ENCODE results near the gene XIRP1.

XIRP1 gene

GRCh38 chr3:39166134-39166710 is 26.2 kb downstream of the XIRP1 start:
- no peak for DNase-seq

- DNase-seq: no peak
These were observed 26.9 kb downstream of the XIRP1 start for GRCh38 chr3:39165518-39165917.

- DNase-seq: no peak
These were observed 28.0 kb downstream of the XIRP1 start for GRCh38 chr3:39164414-39164813.

DNA sequence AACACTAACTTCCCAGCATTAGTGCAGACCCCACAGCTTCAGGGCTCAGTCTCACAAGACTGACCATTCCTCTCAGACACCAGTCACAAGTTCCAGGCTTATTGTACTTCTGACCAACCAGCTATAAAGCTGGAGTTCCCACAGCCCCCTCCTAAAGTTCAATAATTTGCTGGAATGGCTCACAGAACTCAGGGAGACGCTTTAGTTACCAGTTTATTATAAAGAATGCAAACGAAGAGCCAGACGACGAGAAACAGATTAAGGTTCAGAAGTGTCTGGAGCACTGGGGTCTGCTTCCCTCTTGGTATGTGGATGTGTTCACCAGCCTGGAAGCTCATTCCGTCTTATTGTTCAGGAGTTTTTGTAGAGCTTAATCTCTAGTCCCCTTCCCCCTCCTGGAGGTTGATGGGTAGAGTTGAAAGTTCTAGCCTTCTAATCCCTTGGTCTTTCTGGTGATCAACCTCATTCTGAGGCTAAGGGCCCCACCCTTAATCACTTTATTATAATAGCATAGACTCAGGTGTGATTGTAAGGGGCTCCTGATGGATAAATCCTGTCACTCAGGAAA is 34.2 kb downstream of the XIRP1 start:
- no peak for DNase-seq

- no peak for DNase-seq
These were observed 35.0 kb downstream of the XIRP1 start for GRCh38 chr3:39157359-39157758.

DNA sequence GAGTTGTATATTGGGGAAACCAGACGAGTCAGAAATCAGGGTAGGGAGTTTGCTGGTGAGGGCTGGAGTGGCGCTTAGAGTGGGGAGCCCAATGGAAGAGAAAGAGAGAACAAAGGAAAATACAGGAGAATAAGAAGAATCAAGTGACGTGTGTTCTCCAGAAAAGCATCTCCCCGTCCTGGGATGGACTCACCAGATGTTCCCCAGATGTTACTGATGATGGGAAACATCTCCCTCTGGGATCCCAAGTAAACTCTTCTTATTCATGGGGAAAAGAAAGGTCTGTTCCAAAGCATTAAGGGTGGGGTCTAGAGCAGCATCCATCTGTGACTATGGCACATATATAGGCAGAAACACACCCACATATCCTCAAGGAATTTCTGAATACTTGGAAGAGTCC is 36.0 kb downstream of the XIRP1 start:
- DNase-seq: no peak

DNA sequence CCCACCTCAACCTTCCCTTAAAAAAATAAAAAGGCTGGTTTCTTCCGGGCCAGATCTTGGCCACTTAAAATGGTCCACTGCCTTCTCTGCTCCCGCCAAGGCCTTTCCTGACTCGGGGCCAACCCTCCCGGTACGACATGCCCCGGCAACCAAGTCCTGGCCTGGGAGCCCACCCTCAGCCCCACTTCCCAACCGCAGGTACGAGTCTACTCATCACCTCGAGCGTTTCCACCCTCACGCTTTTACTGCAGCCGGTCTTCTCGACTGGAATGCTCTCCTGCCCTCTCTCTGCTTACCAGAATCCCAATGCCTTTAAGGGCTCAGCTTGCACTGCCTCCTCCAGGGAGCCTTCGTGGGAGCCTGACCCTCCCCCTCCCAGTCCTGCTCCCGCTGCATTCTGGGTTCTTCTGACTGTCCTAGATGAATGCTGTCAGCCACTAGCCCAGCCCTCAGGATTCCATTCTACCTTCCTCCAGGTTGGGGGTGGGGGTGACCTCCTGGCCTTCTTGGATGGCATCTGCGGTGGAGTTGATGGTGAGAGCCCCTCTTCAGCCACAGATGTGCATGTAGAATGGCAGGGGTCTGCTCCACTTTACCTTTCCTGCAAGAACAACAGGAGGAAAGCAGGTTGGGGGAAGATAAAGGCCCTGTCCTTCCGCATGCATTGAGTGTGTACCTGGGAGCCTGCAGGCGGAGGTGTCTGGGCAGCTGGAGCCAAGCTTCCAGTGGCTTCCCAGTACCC is 37.9 kb downstream of the XIRP1 start:
- no peak for DNase-seq

GRCh38 chr3:39153977-39154279 is 38.5 kb downstream of the XIRP1 start:
- no peak for DNase-seq

- no peak for DNase-seq
These were observed 41.4 kb downstream of the XIRP1 start for GRCh38 chr3:39150803-39151631.

- DNase-seq: no peak
These were observed 42.1 kb downstream of the XIRP1 start for GRCh38 chr3:39150148-39150802.

GRCh38 chr3:39149498-39150147 is 42.8 kb downstream of the XIRP1 start:
- no peak for DNase-seq

DNA sequence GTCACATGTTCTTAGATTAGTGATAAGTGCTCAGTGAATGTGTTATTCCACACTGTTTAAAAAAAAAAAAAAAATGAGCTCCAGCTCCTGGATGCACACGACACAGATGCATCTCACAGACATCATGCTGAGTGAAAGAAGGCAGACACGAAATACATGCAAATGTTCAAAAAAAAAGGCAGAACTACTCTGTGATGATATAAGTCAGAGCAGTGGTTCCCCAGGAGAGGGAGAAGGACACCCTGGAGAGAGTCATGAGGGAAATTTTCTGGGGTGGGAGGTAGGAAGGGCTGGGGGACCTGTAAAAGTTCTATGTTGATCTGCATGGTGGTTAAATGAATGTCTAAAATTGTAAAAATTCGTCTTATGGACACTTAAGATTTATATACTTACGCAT is 43.3 kb downstream of the XIRP1 start:
- no peak for DNase-seq

DNA sequence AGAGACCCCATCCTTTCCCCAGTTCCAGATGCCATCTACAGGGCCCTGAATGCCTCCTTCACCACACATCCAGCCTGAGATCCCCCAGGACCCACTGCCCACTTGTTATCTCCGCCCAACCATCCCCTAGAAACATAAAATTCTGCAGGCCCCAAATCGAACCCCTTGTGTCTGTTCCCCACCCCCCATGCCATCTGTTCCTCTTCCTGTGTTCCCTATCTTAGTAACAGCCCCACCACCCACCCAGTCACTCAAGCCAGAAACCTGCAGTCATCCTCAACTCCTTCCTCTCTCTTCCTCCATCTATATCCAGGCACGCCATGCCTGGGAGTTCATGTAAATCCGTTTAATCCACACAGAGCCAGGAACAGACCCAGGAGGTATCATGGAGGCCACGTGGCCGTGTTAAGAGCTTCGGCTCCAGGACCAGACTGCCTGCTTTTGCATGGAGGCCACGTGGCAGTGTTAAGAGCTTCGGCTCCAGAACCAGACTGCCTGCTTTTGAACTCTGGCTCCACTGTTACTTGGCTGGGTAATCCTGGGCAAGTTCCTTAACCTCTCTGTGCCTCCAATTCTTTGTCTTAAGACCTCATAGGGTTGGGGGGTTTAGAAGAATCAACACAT is 43.8 kb downstream of the XIRP1 start:
- DNase-seq: no peak

GRCh38 chr3:39147711-39148434 is 44.5 kb downstream of the XIRP1 start:
- no peak for DNase-seq

DNA sequence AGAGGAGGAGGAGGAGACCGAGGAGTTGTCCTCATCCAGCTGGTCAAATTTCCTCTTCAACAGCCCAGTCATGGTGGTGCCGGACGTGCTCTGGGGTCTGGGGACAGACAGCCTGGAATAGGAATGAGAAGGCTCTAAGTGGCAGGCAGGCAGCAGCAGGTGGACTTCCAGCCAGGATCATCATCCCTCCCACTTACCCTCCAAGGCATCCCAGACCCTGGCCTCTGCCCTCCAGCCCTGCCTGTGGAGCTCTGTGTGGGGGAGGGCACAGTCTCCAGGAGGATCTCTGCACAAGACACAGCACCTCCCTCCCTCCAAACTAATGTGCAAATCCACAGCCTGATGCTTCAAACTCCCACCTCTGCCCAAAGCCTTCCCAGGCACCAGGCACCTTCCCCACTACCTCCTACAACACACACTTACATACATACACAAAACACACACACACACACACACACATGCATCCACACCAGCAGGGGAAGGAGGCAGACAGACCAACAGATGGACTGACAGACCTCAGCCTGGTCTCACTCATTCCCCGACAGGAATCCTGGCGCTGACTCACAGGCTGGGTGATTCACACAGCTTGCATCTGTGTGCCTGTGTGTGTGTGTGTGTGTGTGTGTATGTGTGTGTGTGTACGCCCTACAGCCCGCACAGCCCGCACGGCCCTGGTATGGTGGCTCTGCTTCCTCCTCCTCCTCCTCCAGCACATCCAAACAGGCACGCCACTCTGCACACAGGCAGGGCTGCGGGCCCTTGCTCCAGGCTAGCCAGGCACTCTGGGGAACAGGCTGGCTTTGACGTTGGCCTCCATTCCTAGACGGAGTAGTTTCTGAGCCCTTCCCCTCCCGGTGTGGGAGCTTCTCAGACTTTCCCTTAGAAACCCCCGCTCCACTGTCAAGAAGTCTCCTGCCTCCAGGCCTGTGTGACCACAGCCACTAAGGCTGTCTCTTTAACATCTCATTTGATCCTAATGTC is 45.5 kb downstream of the XIRP1 start:
- DNase-seq: no peak

DNA sequence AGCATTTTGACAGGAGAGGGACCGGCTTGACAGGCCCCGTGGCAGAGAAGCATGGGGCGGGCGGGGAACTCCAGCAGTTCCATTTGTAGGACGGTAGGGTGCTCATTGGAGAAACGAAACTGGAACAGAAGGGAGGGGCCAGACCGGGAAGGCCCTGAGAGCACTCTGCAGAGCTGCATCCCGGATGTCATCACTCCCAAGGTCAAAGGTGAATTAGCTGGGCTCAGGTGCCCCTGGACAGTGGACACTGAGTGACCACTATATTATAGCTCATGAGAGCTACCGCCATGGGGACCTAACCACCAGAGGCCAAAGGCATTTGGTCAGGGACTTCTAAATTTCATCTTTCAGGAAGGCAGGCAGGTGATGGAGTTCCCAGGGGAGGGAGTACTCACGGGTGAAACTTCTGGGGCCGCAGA is 46.3 kb downstream of the XIRP1 start:
- no peak for DNase-seq

DNA sequence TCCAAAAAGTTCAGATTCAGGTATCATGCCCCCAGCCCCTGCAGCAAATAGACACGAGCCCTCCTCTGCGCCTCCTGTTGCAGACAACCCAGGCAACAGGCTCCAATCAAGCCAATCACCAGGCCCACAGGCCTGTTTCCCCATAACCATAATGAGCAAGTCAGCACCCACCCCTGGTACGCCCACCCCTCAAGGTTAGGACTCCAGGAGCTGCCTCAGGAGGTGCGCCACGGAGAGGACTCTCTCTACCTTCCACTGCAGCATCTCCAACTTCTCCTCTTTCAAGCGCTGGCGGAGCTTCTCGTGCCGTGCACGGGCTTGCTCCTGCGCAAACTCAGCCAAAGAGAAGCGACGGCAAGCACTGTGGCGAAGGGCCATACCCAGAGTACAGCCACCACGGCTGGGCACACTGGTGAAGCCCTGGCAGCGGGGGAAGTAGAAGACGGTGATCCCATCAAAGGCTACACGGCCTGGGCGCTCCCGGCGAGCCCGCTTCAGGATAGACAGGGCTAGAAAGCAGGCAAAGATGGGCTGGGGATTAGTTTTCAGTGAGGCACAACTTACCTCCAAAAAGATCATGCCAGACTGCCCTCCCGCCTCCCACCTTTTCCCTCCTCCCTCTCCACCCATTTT is 47.5 kb downstream of the XIRP1 start:
- DNase-seq: no peak

- DNase-seq: no peak
These were observed 48.2 kb downstream of the XIRP1 start for GRCh38 chr3:39144095-39144747.
